ENCODE results near the gene GPN1.
A peak's percentile ranks its signal among the peaks of the same experiment; 100 is the strongest.
"Not testable (repeated sequence)": the region's sequence is repeated elsewhere in the genome, so short reads cannot be mapped to it uniquely, and the experiment has no call there.

Gene GPN1

DNA sequence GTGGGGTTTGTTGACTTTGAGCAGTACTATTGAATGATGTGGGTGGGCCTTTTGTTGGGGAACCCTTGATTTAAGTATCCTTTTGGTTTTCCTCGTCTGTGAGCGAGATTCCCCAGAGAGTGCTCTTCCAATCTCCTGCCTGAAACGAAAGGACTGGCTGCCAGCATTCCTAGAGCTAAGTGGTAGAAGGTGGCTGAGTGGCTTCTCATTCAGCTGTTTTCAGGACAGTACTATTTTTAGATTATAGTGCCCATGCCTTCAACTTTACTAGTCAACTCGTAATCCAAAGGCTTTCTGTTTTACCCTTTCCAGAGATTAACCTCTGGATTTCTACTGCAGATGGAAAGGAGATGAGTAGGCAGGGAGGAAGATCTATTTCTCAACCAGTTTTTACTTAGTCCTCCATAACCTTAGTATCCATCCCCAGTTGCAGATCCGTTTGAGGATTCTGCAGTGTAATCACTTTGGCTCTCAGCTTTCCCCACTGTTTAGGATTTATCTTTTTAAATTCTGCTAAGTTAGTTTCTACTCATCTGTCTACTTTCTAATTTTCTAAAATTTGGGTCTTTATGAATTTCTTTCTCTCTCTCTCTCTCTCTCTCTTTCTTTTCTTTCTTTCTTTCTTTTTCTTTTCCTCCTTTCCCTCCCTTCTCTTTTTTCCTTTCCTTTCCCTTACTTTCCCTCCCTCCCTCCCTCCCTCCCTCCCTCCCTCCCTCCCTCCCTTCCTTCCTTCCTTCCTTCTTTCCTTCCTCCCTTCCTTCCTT, 44.1 kb downstream of the GPN1 start:
- DNase-seq = no peak

DNA sequence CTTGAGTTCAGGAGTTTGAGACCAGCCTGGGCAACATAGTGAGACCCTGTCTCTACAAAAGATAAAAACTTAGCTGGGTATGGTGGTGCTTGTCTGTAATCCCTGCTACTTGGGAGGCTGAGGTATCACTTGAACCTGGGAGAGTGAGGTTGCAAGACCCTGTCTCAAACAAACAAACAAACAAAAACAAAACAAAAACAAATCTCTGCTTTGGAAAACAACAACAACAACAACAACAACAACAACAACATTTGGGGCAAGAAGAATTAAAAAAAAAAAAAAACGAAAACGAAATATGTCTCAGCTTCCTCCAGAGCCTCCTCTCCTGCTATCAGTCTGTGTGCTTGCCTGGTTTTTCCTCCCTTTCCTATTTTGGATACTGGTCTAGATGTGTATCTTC, 51.7 kb downstream of the GPN1 start:
- DNase-seq = no peak

DNA sequence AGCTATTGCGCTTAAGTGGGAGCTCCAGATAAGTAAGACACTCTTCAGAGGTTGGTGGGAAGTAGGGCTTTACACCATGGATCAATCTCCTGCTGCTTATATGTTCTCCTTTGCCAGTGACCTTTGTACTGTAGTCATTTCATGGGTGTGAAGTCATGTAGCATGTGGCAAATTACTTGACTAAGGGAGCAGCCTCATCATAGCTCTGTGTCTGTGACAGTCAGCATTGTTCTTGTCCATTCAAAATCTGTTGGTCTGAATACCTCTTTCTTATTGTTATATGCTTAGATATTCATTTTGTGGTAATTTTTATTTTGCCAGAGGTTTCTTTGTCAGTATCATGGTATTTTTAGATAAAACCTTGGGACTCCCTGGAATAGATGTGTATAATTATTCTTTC, 53.0 kb downstream of the GPN1 start:
- DNase-seq = no peak

DNA sequence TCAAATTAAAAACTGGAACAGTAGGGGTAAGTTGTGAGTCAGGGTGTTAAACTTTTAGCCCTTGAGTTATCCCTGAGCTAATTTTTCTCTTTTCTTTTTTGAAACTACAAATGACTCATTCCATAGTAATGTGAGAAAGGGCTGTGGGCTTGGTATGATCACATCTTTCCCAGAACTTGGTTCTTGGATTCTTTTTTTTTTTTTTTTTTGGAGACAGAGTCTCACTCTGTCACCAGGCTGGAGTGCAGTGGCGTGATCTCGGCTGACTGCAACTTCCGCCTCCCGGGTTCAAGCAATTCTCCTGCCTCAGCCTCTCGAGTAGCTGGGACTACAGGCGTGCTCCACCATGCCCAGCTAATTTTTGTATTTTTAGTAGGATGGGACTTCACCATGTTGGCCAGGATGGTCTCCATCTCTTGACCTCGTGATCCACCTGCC, 53.5 kb downstream of the GPN1 start:
- DNase-seq = not testable (repeated sequence)

DNA sequence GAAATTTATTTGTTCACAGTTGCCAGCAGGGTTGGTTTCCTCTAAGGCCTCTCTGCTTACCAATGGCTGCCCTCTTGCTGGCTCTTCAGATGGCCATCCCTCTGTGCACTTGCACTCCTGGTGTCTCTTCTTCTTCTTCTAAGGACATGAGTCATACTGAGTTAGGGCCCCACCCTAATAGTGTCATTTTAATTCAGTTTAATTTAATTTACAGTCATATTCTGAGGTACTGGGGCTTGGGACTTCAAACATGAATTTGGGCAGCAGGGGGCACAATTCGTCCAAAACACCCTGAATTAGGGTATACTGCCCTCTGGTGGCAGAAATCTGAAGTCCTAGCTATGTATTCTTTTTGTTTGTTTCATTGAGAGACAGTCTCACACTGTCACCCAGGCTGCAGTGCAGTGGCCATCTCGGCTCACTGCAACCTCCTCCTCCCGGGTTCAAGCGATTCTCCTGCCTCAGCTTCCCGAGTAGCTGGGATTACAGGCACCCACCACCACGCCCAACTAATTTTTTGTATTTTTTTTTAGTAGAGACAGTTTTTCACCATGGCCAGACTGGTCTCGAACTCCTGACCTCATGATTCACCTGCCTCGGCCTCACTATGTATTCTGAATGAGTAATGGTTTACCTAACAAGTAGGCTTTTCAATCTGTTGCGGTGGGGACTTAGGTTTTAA, 54.7 kb downstream of the GPN1 start:
- DNase-seq = peak; percentile 95

DNA sequence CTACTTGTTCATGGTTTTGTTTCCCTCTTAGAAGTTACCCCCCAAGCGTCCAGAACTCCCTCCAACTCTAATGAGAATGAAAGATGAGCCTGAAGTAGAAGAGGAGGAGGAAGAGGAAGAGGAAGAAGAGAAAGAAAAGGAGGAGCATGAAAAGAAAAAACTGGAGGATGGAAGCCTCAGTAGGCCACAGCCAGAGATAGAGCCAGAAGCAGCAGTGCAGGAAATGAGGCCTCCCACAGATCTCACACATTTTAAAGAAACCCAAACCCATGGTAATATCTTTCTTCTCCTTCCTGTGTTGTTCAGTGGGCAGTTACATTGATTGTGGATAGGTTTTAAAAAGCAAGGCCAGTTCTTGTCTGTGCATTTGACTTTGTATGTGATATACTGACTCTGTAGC, 56.2 kb downstream of the GPN1 start:
- DNase-seq = not testable (repeated sequence)

DNA sequence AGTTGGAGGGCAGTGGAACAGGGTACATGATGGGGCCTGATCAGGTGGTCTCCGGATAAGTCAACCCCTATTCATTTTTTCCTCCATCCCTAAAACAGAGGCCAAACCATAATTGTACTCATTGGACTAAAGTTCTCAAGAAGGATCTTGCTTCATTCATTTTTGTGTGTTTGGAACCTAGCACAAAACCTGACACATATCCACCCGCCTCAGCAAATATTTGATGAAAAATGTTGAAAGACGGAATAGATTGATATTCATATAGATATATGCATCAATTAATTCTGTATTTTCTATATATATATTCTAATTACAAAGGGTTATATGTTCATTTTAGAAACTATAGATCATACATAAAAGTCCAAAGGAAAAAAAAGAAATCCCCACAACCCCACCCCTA, 56.7 kb downstream of the GPN1 start:
- no peak for DNase-seq

DNA sequence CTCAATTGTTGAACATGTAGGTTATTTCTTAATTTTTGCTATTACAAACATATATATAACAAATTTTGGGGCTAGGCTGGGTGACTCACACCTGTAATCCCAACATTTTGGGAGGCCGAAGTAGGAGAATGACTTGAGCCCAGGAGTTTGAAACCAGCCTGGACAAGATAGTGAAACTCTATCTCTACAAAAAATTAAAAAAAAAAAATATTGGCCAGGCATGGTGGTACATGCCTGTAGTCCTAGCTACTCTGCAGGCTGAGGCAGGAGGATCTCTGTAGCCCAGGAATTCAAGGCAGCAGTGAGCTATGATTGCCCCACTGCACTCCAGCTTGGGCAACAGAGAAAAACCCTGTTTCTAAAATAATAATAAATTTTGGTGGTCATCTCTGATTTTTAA, 58.4 kb downstream of the GPN1 start:
- DNase-seq = no peak

DNA sequence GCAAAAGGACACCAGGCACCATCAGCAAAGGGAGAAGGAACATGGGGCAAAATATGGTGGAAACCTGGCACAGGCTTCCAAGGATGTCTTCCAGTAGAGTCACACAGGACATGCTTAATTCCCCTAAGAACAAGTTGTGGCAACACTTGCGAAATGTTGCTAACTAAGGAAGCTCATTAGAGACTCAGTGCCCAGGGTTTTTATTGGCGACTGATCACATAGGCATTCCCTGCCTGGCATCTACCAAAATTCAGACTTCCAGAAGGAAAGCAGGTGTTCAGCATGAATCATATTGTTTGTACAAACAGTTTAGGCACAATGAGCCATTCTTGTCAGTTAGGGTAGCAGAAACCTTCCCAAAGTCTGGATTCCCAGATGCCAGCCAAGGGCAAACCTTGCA, 60.6 kb downstream of the GPN1 start:
- DNase-seq = peak; percentile 18

DNA sequence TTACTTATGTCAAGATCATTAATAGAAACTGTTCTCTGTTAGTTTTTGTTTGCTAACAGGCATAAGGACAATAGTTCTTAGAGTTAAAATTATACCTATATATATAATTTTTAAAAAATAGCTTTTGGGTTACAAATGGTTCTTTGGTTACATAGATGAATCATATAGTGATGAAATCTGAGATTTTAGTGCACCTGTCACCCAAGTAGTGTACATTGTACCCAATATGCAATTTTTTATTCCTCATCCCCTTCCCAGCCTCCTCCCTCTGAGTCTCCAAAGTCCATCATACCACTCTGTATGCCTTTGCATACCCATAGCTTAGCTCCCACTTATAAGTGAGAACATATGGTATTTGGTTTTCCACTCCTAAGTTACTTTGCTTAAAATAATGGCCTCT, 61.2 kb downstream of the GPN1 start:
- no peak for DNase-seq

DNA sequence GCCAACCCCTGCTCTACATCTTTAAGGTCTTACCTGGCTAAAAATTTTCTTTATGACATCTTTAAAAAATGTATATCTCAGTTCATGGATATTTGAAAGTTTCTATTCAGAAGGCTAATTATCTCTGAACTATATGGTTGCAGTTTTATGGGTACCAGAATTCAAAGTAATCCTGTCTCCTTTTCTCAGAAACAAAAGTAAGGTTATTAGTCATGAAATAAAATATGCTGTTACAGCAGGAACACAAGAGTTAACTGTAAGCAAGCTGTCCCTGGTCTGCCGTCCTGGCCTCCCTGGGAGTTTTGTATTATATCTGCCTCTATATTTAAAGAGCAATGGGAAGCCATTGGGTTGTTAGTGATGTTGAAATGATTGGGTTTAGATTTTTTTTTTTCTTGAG, 68.8 kb downstream of the GPN1 start:
- no peak for DNase-seq
